HG03280 (cell line): ENCODE measurements around the gene PNMA8B.
"Not testable (repeated sequence)": the region's sequence is repeated elsewhere in the genome, so short reads cannot be mapped to it uniquely, and the experiment has no call there.

Experiments
- ATAC-seq: cut with Tn5 transposase; IDR thresholded peaks from one replicate; pipeline ENCODE4 v1.9.1; 2021; ENCODE audit warnings: mild to moderate bottlenecking, moderate library complexity; ENCODE audit not compliant: unreplicated experiment

The PNMA8B gene

GRCh38 chr19:46514589-46515289, 19.1 kb upstream of the PNMA8B start:
- no peak for ATAC-seq

GRCh38 chr19:46513461-46514236, 18.0 kb upstream of the PNMA8B start:
- ATAC-seq, result no peak

GRCh38 chr19:46511237-46511636, 15.6 kb upstream of the PNMA8B start:
- ATAC-seq, result no peak

GRCh38 chr19:46508206-46508605, 12.5 kb upstream of the PNMA8B start:
- no peak for ATAC-seq

- ATAC-seq, result no peak
Measured at GRCh38 chr19:46503848-46504453, 8.3 kb upstream of the PNMA8B start.

GRCh38 chr19:46502891-46503290, 7.2 kb upstream of the PNMA8B start:
- ATAC-seq, result no peak

GRCh38 chr19:46499692-46500091, 4.0 kb upstream of the PNMA8B start:
- no peak for ATAC-seq

- ATAC-seq, result no peak
Measured at GRCh38 chr19:46497773-46498172, 2.1 kb upstream of the PNMA8B start.

GRCh38 chr19:46496886-46497285, 1.2 kb upstream of the PNMA8B start:
- ATAC-seq, result not testable (repeated sequence)

- no peak for ATAC-seq
Measured at GRCh38 chr19:46496304-46496703, 637 bp upstream of the PNMA8B start.

- ATAC-seq, result no peak
Measured at GRCh38 chr19:46494941-46495785, 504 bp downstream of the PNMA8B start.

- ATAC-seq, result no peak
Measured at GRCh38 chr19:46494146-46494940, 1.3 kb downstream of the PNMA8B start.

GRCh38 chr19:46493236-46494145, 2.2 kb downstream of the PNMA8B start:
- no peak for ATAC-seq

GRCh38 chr19:46492841-46493235, 2.8 kb downstream of the PNMA8B start:
- ATAC-seq, result no peak

GRCh38 chr19:46491975-46492682, 3.5 kb downstream of the PNMA8B start:
- ATAC-seq, result no peak

GRCh38 chr19:46490774-46491173, 4.9 kb downstream of the PNMA8B start:
- no peak for ATAC-seq

- ATAC-seq, result no peak
Measured at GRCh38 chr19:46489445-46490272, 6.0 kb downstream of the PNMA8B start.

GRCh38 chr19:46488551-46488950, 7.1 kb downstream of the PNMA8B start:
- ATAC-seq, result no peak
